Astrocyte of the cerebellum (primary cell): Measurements from ENCODE around the gene FAM200A.

Source experiments
- DNase-seq: peaks from one replicate; pipeline ENCODE4 v3.0.0-alpha.2; 2011; ENCODE audit warnings: low read depth
- H3K4me3 ChIP-seq: 2 replicates; pipeline ENCODE4 v1.5.1; 2011; ENCODE audit warnings: mild to moderate bottlenecking, low read depth, low read length, moderate library complexity
- CTCF ChIP-seq: IDR thresholded peaks from 2 replicates; pipeline ENCODE4 v1.5.1; 2012; ENCODE audit warnings: low read length, low read depth, moderate library complexity, mild to moderate bottlenecking; ENCODE audit errors: missing control alignments
- in situ Hi-C: cut with HindIII; loops from 2 replicates; pipeline ENCODE4 v1.10.0; 2017; ENCODE audit warnings: low sequenced_read_pairs

Gene FAM200A

GRCh38 chr7:99543916-99544315, 8.0 kb downstream of the FAM200A start:
- no peak for TF ChIP-seq CTCF
- H3K4me3 ChIP-seq, result no peak overlapping the region
- DNase-seq, result no peak
- in situ Hi-C loops, result no loop called here

- DNase-seq, result no peak
- H3K4me3 ChIP-seq, result no peak overlapping the region
- TF ChIP-seq CTCF, result no peak
- in situ Hi-C loops, result no loop called here
Measured at GRCh38 chr7:99543081-99543671, 8.7 kb downstream of the FAM200A start.

- no peak for TF ChIP-seq CTCF
Measured at GRCh38 chr7:99541212-99541611, 10.7 kb downstream of the FAM200A start.

GRCh38 chr7:99540542-99540941, 11.4 kb downstream of the FAM200A start:
- TF ChIP-seq CTCF, result no peak
- no peak for DNase-seq
- H3K4me3 ChIP-seq, result no peak overlapping the region
- in situ Hi-C loops, result no loop called here

More at GRCh38 chr7:99541212-99541611, 10.7 kb downstream of the FAM200A start:
- DNase-seq, result no peak
- in situ Hi-C loops, result no loop called here
- no peak overlapping the region for H3K4me3 ChIP-seq

GRCh38 chr7:99539213-99539811, 12.6 kb downstream of the FAM200A start:
- in situ Hi-C loops, result no loop called here
- no peak for TF ChIP-seq CTCF
- H3K4me3 ChIP-seq, result no peak overlapping the region
- DNase-seq, result no peak

- no peak for DNase-seq
- H3K4me3 ChIP-seq, result no peak overlapping the region
- in situ Hi-C loops, result no loop called here
- no peak for TF ChIP-seq CTCF
Measured at GRCh38 chr7:99535667-99536066, 16.2 kb downstream of the FAM200A start.
